PFSK-1 (cell line): ENCODE measurements around the gene XAB2.

Source experiments
- POLR2AphosphoS5 ChIP-seq: IDR thresholded peaks from 2 replicates; pipeline ENCODE4 v1.6.1; 2012; ENCODE audit warnings: low read depth, mild to moderate bottlenecking, control low read depth, low read length, moderate library complexity
- TAF1 ChIP-seq: IDR thresholded peaks from 2 replicates; pipeline ENCODE4 v1.6.1; 2012; ENCODE audit warnings: low read length, control low read depth, borderline replicate concordance; ENCODE audit not compliant: insufficient read depth
- TF ChIP-seq, protein P1 (sequence below), 2 experiments: IDR thresholded peaks; 2 replicates each; pipeline versions ENCODE4 v1.6.1 to v1.8.0; 2011 to 2012; ENCODE audit warnings: low read depth in 2 of 2, low read length in 2 of 2, control low read depth in 1 of 2, inconsistent platforms in 1 of 2, mild to moderate bottlenecking in 1 of 2, moderate library complexity in 1 of 2; ENCODE audit not compliant: insufficient read depth in 1 of 2

DNA sequence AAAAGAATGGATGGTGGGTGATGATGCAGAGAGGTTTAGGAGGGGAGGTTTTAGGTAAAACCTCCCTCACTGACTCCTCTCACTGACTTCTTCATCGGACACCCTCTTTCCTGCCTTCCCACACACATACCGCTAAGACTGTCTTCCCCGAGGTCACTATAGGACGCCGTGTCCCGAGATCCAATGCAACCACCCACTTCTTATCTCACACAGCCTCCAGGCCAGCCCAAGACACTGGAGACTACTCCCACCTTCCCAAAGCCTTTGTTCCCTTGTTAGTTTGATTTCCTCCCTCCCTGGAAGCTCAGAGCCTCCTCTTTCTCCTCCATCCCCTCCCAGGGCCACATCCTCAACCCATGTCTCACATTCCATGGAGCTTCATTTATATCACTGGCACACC is 50.2 kb downstream of the XAB2 start:
- TF ChIP-seq TAF1 (no peak), POLR2AphosphoS5 (no peak)
- TF ChIP-seq, protein P1, sequence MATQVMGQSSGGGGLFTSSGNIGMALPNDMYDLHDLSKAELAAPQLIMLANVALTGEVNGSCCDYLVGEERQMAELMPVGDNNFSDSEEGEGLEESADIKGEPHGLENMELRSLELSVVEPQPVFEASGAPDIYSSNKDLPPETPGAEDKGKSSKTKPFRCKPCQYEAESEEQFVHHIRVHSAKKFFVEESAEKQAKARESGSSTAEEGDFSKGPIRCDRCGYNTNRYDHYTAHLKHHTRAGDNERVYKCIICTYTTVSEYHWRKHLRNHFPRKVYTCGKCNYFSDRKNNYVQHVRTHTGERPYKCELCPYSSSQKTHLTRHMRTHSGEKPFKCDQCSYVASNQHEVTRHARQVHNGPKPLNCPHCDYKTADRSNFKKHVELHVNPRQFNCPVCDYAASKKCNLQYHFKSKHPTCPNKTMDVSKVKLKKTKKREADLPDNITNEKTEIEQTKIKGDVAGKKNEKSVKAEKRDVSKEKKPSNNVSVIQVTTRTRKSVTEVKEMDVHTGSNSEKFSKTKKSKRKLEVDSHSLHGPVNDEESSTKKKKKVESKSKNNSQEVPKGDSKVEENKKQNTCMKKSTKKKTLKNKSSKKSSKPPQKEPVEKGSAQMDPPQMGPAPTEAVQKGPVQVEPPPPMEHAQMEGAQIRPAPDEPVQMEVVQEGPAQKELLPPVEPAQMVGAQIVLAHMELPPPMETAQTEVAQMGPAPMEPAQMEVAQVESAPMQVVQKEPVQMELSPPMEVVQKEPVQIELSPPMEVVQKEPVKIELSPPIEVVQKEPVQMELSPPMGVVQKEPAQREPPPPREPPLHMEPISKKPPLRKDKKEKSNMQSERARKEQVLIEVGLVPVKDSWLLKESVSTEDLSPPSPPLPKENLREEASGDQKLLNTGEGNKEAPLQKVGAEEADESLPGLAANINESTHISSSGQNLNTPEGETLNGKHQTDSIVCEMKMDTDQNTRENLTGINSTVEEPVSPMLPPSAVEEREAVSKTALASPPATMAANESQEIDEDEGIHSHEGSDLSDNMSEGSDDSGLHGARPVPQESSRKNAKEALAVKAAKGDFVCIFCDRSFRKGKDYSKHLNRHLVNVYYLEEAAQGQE (IDR thresholded peaks at IDR 0.05; ENCODE audit: insufficient read depth in 1 of 2, low read depth in 2 of 2, low read length in 2 of 2), result no peak
